H9 (cell line): ENCODE measurements around the gene ULK1. TPM values are rescaled to one million over a fixed set of nuclear protein-coding genes. Genes with fewer than 3 reads are reported as not detected.
A peak's percentile ranks its signal among the peaks of the same experiment; 100 is the strongest.
"Not testable (repeated sequence)": the region's sequence is repeated elsewhere in the genome, so short reads cannot be mapped to it uniquely, and the experiment has no call there.

ENCODE experiments used
- DNase-seq: peaks from one replicate; pipeline ENCODE4 v3.0.0-alpha.2; 2017
- H2AFZ ChIP-seq: one replicate; pipeline ENCODE4 v1.6.1; 2013; ENCODE audit warnings: mild to moderate bottlenecking, low read length, control low read depth, moderate library complexity
- H2AK5ac ChIP-seq: 2 replicates; pipeline ENCODE4 v1.6.1; 2013; ENCODE audit warnings: low read length, control low read depth, mixed read lengths; ENCODE audit not compliant: insufficient read length
- H2BK120ac ChIP-seq: one replicate; pipeline ENCODE4 v1.6.1; 2013; ENCODE audit warnings: low read depth, mild to moderate bottlenecking, low read length, control low read depth, inconsistent platforms; ENCODE audit not compliant: poor library complexity, severe bottlenecking
- H2BK12ac ChIP-seq: 2 replicates; pipeline ENCODE4 v1.6.1; 2013; ENCODE audit warnings: low read length, control low read depth, mixed read lengths, low read depth; ENCODE audit not compliant: insufficient read length
- H2BK15ac ChIP-seq: 2 replicates; pipeline ENCODE4 v1.6.1; 2013; ENCODE audit warnings: low read depth, low read length, control low read depth
- H2BK20ac ChIP-seq: one replicate; pipeline ENCODE4 v1.6.1; 2013; ENCODE audit warnings: low read depth, mild to moderate bottlenecking, low read length, control low read depth, inconsistent platforms; ENCODE audit not compliant: poor library complexity, severe bottlenecking
- H2BK5ac ChIP-seq: 2 replicates; pipeline ENCODE4 v1.6.1; 2013; ENCODE audit warnings: low read length, control low read depth, mixed read lengths; ENCODE audit not compliant: insufficient read length
- H3K14ac ChIP-seq: 2 replicates; pipeline ENCODE4 v1.6.1; 2013; ENCODE audit warnings: low read length, control low read depth; ENCODE audit not compliant: insufficient read depth
- H3K18ac ChIP-seq: 2 replicates; pipeline ENCODE4 v1.6.1; 2013; ENCODE audit warnings: low read depth, mild to moderate bottlenecking, mixed read lengths, low read length, control low read depth; ENCODE audit not compliant: insufficient read length
- H3K23ac ChIP-seq: 2 replicates; pipeline ENCODE4 v1.6.1; 2013; ENCODE audit warnings: low read length, control low read depth, mixed read lengths, low read depth; ENCODE audit not compliant: insufficient read length
- H3K23me2 ChIP-seq: 2 replicates; pipeline ENCODE4 v1.6.1; 2013; ENCODE audit warnings: low read depth, mild to moderate bottlenecking, mixed read lengths, low read length, control low read depth; ENCODE audit not compliant: insufficient read length, poor library complexity, severe bottlenecking
- H3K27ac ChIP-seq: 2 replicates; pipeline ENCODE4 v1.5.1; 2013; ENCODE audit warnings: low read length, control low read depth, mixed read lengths, low read depth; ENCODE audit not compliant: insufficient read length
- H3K27me3 ChIP-seq: 2 replicates; pipeline ENCODE4 v1.6.1; 2013; ENCODE audit warnings: low read length, control low read depth, inconsistent platforms; ENCODE audit not compliant: insufficient read depth
- H3K4ac ChIP-seq: 2 replicates; pipeline ENCODE4 v1.6.1; 2013; ENCODE audit warnings: low read depth, mild to moderate bottlenecking, control low read depth, inconsistent platforms, low read length, moderate library complexity
- H3K4me1 ChIP-seq: 2 replicates; pipeline ENCODE4 v1.6.1; 2013; ENCODE audit warnings: low read length, control low read depth, inconsistent platforms; ENCODE audit not compliant: insufficient read depth
- H3K4me2 ChIP-seq: 2 replicates; pipeline ENCODE4 v1.6.1; 2013; ENCODE audit warnings: low read length, control low read depth, mixed read lengths; ENCODE audit not compliant: insufficient read length, insufficient read depth
- H3K56ac ChIP-seq: 2 replicates; pipeline ENCODE4 v1.6.1; 2013; ENCODE audit warnings: low read depth, mild to moderate bottlenecking, mixed read lengths, low read length, control low read depth; ENCODE audit not compliant: insufficient read length
- H3K79me1 ChIP-seq: 2 replicates; pipeline ENCODE4 v1.6.1; 2013; ENCODE audit warnings: low read depth, mild to moderate bottlenecking, moderate library complexity, low read length, control low read depth, inconsistent platforms; ENCODE audit not compliant: insufficient read depth, poor library complexity, severe bottlenecking
- H3K79me2 ChIP-seq: 2 replicates; pipeline ENCODE4 v1.6.1; 2013; ENCODE audit warnings: low read length, control low read depth, inconsistent platforms; ENCODE audit not compliant: insufficient read depth
- H3K9ac ChIP-seq: 2 replicates; pipeline ENCODE4 v1.6.1; 2013; ENCODE audit warnings: low read length, control low read depth, mixed read lengths; ENCODE audit not compliant: insufficient read length; ENCODE audit errors: extremely low read depth
- H3K9me3 ChIP-seq: one replicate; pipeline ENCODE4 v1.6.1; 2013; ENCODE audit warnings: low read depth, low read length, inconsistent platforms; ENCODE audit not compliant: control insufficient read depth
- H3T11ph ChIP-seq: one replicate; pipeline ENCODE4 v1.6.1; 2013; ENCODE audit warnings: mild to moderate bottlenecking, low read length, control low read depth, inconsistent platforms
- H4K20me1 ChIP-seq: one replicate; pipeline ENCODE4 v1.6.1; 2013; ENCODE audit not compliant: control insufficient read depth, insufficient read length, insufficient read depth
- H4K5ac ChIP-seq: 2 replicates; pipeline ENCODE4 v1.6.1; 2013; ENCODE audit warnings: low read depth, mild to moderate bottlenecking, mixed read lengths, low read length, control low read depth; ENCODE audit not compliant: insufficient read length
- H4K8ac ChIP-seq: replicated peaks from 2 replicates; pipeline ENCODE4 v1.6.1; 2013; ENCODE audit warnings: low read length, control low read depth, mixed read lengths, low read depth; ENCODE audit not compliant: insufficient read length
- H4K91ac ChIP-seq: 2 replicates; pipeline ENCODE4 v1.6.1; 2013; ENCODE audit warnings: low read depth, mild to moderate bottlenecking, moderate library complexity, mixed read lengths, low read length, control low read depth; ENCODE audit not compliant: insufficient read length
- H3K27ac Mint-ChIP-seq, 3 experiments: 2 replicates in 2 of 3; 3 replicates in 1 of 3; pipeline ENCODE4 v1.8.0; 2020 to 2021; ENCODE audit warnings: mixed read lengths in 3 of 3, mild to moderate bottlenecking in 1 of 3, moderate library complexity in 1 of 3
- H3K27me3 Mint-ChIP-seq: 2 replicates; pipeline ENCODE4 v1.8.0; 2021; ENCODE audit warnings: low read depth, mild to moderate bottlenecking, moderate library complexity, mixed read lengths
- H3K36me3 Mint-ChIP-seq, 3 experiments: 2 replicates in 2 of 3; 3 replicates in 1 of 3; pipeline ENCODE4 v1.8.0; 2020 to 2021; ENCODE audit warnings: low read depth in 3 of 3, mixed read lengths in 3 of 3; ENCODE audit not compliant: insufficient read depth in 1 of 3
- H3K4me1 Mint-ChIP-seq, 2 experiments: 2 replicates each; pipeline ENCODE4 v1.8.0; 2020; ENCODE audit warnings: mixed read lengths in 2 of 2
- H3K4me3 Mint-ChIP-seq, 2 experiments: 2 replicates in 1 of 2; 3 replicates in 1 of 2; pipeline ENCODE4 v1.8.0; 2020 to 2021; ENCODE audit warnings: mild to moderate bottlenecking in 2 of 2, mixed read lengths in 2 of 2, moderate library complexity in 1 of 2
- H3K9me3 Mint-ChIP-seq, 2 experiments: 2 replicates in 1 of 2; 3 replicates in 1 of 2; pipeline ENCODE4 v1.8.0; 2020; ENCODE audit warnings: mild to moderate bottlenecking in 2 of 2, mixed read lengths in 2 of 2, moderate library complexity in 1 of 2
- WGBS: extraction: QIAGEN DNeasy Blood & Tissue Kit; methylation state at CpG from one replicate; pipeline ENCODE4 v1.1.7; 2013; ENCODE audit warnings: missing lambda C conversion rate, low lambda C conversion rate, mixed read lengths; ENCODE audit not compliant: insufficient read length; ENCODE audit errors: extremely low coverage; 5-methylcytosine and 5-hydroxymethylcytosine counted together
- total RNA-seq: library from RNA; stranded (reverse); gene quantifications from 2 replicates; pipeline ENCODE4 v1.2.1, GENCODE V29; 2021
- TF ChIP-seq, protein P1 (sequence below): fragments of 200-600 bp; sonication (generic); conservative IDR thresholded peaks from 3 replicates; pipeline ENCODE4 v1.8.0; 2021; ENCODE audit warnings: antibody characterized with exemption, mild to moderate bottlenecking

Gene ULK1
- total RNA-seq, 1 experiment from 2014 or later, result 57.2 TPM

DNA sequence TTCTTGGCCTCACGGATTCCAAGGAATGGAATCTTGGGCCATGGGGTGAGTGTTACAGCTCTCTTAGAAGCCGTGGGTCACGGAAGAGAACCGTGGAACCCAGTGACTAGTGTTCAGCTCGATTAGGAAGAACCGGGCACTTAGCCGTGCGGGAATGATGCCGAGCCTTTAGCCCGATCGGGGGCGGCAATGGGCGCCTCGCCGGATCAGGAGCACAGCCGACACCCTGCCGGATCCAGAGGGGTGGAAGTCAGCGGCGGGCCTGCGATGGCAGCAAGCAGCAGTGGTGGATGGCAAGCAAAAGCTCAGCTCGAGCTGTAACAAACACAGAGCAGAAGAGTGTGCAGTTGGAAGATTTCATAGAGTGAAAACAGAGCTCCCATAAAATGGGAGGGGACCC lies 21.1 kb upstream of the ULK1 start:
- Histone ChIP-seq H3K27me3 (no peaks in the 10 kb centered on the region), H3K18ac (no peak overlapping the region), H4K91ac (no peak overlapping the region), H3K9me3 (no peaks in the 10 kb centered on the region), H3K4me1 (no peaks in the 10 kb centered on the region; the same call in 1 of the 2 replicates), H3K27ac (no peak overlapping the region), H2BK12ac (no peak overlapping the region), H3K4ac (no peak overlapping the region), H2AK5ac (no peak overlapping the region), H2BK15ac (no peak overlapping the region), H2BK5ac (no peak overlapping the region), H4K5ac (no peak overlapping the region), H3K14ac (no peak overlapping the region), H2BK20ac (no peak overlapping the region), H3K9ac (no peak overlapping the region), H3K4me2 (no peak overlapping the region), H2AFZ (no peak overlapping the region), H3T11ph (no peak overlapping the region), H3K79me2 (no peaks in the 10 kb centered on the region), H4K8ac (no peak overlapping the region), H2BK120ac (no peak overlapping the region), H4K20me1 (no peaks in the 10 kb centered on the region), H3K56ac (no peak overlapping the region), H3K23me2 (no peaks in the 10 kb centered on the region), H3K79me1 (no peaks in the 10 kb centered on the region), H3K23ac (no peak overlapping the region)
- no peak overlapping the region; a peak in 1 of 7 replicates for H3K27ac Mint-ChIP-seq
- H3K9me3 Mint-ChIP-seq, result peaks cover 15% of the 10 kb centered on the region in 2 experiments
- no peak overlapping the region for H3K4me3 Mint-ChIP-seq
- DNase-seq, result no peak
- no CpG with 5 or more reads among the region's 21 CpGs for WGBS
- H3K4me1 Mint-ChIP-seq, result peaks cover 10% of the 10 kb centered on the region in 2 experiments
- H3K36me3 Mint-ChIP-seq, result peaks cover 0 to 10% (median 7%) of the 10 kb centered on the region in 3 experiments; a peak in 5 of 7 replicates
- H3K27me3 Mint-ChIP-seq, result no peaks in the 10 kb centered on the region; the same call in none of the 2 replicates
- TF ChIP-seq, protein P1, sequence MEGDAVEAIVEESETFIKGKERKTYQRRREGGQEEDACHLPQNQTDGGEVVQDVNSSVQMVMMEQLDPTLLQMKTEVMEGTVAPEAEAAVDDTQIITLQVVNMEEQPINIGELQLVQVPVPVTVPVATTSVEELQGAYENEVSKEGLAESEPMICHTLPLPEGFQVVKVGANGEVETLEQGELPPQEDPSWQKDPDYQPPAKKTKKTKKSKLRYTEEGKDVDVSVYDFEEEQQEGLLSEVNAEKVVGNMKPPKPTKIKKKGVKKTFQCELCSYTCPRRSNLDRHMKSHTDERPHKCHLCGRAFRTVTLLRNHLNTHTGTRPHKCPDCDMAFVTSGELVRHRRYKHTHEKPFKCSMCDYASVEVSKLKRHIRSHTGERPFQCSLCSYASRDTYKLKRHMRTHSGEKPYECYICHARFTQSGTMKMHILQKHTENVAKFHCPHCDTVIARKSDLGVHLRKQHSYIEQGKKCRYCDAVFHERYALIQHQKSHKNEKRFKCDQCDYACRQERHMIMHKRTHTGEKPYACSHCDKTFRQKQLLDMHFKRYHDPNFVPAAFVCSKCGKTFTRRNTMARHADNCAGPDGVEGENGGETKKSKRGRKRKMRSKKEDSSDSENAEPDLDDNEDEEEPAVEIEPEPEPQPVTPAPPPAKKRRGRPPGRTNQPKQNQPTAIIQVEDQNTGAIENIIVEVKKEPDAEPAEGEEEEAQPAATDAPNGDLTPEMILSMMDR, result no peak

- not testable (repeated sequence) for H3K79me2 ChIP-seq, H3K14ac ChIP-seq, H4K20me1 ChIP-seq, H2BK12ac ChIP-seq, H3K9ac ChIP-seq, H3K79me1 ChIP-seq, H4K5ac ChIP-seq, H2AK5ac ChIP-seq, H3K56ac ChIP-seq, H3K27ac ChIP-seq, H3K4ac ChIP-seq, H3K9me3 ChIP-seq, H4K8ac ChIP-seq, H2BK120ac ChIP-seq, H2BK15ac ChIP-seq, H4K91ac ChIP-seq, H3K27me3 ChIP-seq, H3K18ac ChIP-seq, H2BK20ac ChIP-seq, DNase-seq, H3K27me3 Mint-ChIP-seq, H3K4me2 ChIP-seq, H3T11ph ChIP-seq, H3K4me1 ChIP-seq, H2BK5ac ChIP-seq, H3K23ac ChIP-seq, H3K23me2 ChIP-seq, H3K4me3 Mint-ChIP-seq, H2AFZ ChIP-seq
- peaks cover 0 to 10% (median 7%) of the 10 kb centered on the region in 3 experiments; a peak in 5 of 7 replicates for H3K36me3 Mint-ChIP-seq
- WGBS, result no CpG with 5 or more reads among the region's 6 CpGs
- H3K27ac Mint-ChIP-seq, result 0 out of 7 replicates have a peak overlapping the region, but pooled peaks of 1 of the 3 experiments have one; percentile 36
- peaks cover 24 to 26% of the 10 kb centered on the region in 2 experiments for H3K4me1 Mint-ChIP-seq
- H3K9me3 Mint-ChIP-seq, result peaks cover 15% of the 10 kb centered on the region in 2 experiments
These were observed 19.4 kb upstream of the ULK1 start for GRCh38 chr12:131874972-131875371.
